Activated CD4-positive, alpha-beta T cell treated with anti-CD3 and anti-CD28 coated beads, Interleukin-2, amount 50 U/mL, for 16 hours (primary cell): ENCODE measurements around the gene MAT2B.

Experiments used
- DNase-seq: peaks from one replicate; pipeline ENCODE4 v3.0.0-alpha.2; 2020

Gene MAT2B

DNA sequence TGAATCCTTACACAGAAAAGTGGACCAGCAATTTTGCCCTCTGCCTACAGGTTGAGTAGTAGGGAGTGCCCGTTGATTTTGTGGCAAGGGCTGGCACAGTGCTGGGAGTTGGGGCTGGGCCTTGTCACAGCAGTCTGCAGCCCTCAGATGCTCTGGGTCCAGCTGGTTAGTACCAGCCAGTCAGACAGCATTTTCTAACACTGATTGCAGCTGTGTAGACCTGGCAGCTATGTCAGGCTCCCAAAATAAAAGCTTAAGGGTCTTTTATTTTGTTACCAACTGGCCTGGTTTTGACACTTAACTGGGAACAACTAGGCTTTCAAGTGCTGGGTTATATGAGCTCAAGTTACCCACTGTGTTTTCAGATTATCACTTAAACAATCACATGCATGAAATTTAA is 57.7 kb downstream of the MAT2B start:
- no peak for DNase-seq

- no peak for DNase-seq
These were observed 58.5 kb downstream of the MAT2B start for GRCh38 chr5:163563880-163564279.

- peak; percentile 70 for DNase-seq
These were observed 59.0 kb downstream of the MAT2B start for GRCh38 chr5:163564321-163564938.

- DNase-seq = no peak
These were observed 60.1 kb downstream of the MAT2B start for GRCh38 chr5:163565492-163565891.

GRCh38 chr5:163565931-163566608 is 60.7 kb downstream of the MAT2B start:
- DNase-seq = peak; percentile 35

GRCh38 chr5:163566678-163567077 is 61.3 kb downstream of the MAT2B start:
- no peak for DNase-seq

GRCh38 chr5:163567811-163568210 is 62.4 kb downstream of the MAT2B start:
- DNase-seq = no peak
